ENCODE results near the gene SH3BP5L. TPM values are rescaled to one million over a fixed set of nuclear protein-coding genes. Genes with fewer than 3 reads are reported as not detected.
A peak's percentile ranks its signal among the peaks of the same experiment; 100 is the strongest.

Gene SH3BP5L
- total and polyA plus RNA-seq, 2 of the 8 experiments (the other 6 are each of a cell fraction or from before 2014, with no cell fraction given), result 20.2 to 28.4 TPM

- TF ChIP-seq SRF (IDR thresholded peaks at IDR 0.05; ENCODE audit: low read depth, low read length) (no peak), PHF8 (conservative IDR thresholded peaks at IDR 0.05; ENCODE audit: low read depth, low read length) (no peak), CHD1 (IDR thresholded peaks at IDR 0.05; ENCODE audit: low read depth, low read length) (no peak), MAFK (IDR thresholded peaks at IDR 0.05; ENCODE audit: low read depth, low read length) (peak; percentile 74; the same call in 1 of the 2 replicates), KDM1A (IDR thresholded peaks at IDR 0.05; ENCODE audit: borderline replicate concordance, low read length) (no peak), POLR2AphosphoS5 (IDR thresholded peaks at IDR 0.05; ENCODE audit: low read depth, low read length) (no peak), TEAD4 (IDR thresholded peaks at IDR 0.05; ENCODE audit: low read depth, low read length) (peak; percentile 41; the same call in 1 of the 2 replicates), RAD21 (IDR thresholded peaks at IDR 0.05 in 1 of 2, conservative IDR thresholded peaks at IDR 0.05 in 1 of 2; ENCODE audit: low read depth in 2 of 2, low read length in 2 of 2) (no peak), TAF7 (optimal IDR thresholded peaks at IDR 0.05; ENCODE audit: borderline replicate concordance, low read depth, low read length) (peak; percentile 26), EGR1 (IDR thresholded peaks at IDR 0.05; ENCODE audit: borderline replicate concordance, low read depth, low read length) (no peak), JUND (IDR thresholded peaks at IDR 0.05; ENCODE audit: low read length) (peak; percentile 60; the same call in 1 of the 2 replicates), EZH2 (IDR thresholded peaks at IDR 0.05; ENCODE audit: low read depth, low read length, severe bottlenecking) (no peak), ASH2L (IDR thresholded peaks at IDR 0.05; ENCODE audit: low read length) (peak; percentile 96), SP1 (IDR thresholded peaks at IDR 0.05; ENCODE audit: low read depth, low read length) (no peak), CBX5 (IDR thresholded peaks at IDR 0.05; ENCODE audit: low read depth, low read length) (no peak), GABPA (IDR thresholded peaks at IDR 0.05; ENCODE audit: borderline replicate concordance, insufficient read depth, low read length) (no peak), RNF2 (IDR thresholded peaks at IDR 0.05; ENCODE audit: borderline replicate concordance, low read depth, low read length, missing control alignments, poor library complexity, severe bottlenecking) (no peak)
These were observed 48.3 kb upstream of the SH3BP5L start (continued) for GRCh38 chr1:248873993-248874533.

Data from H1 (cell line).